BLaER1 (cell line): ENCODE results near the gene LRRTM2.

ENCODE experiments used
- H3K27ac ChIP-seq: shearing (Covaris generic); formaldehyde crosslinking; 2 replicates; pipeline ENCODE4 v1.8.1; 2022
- H3K27me3 ChIP-seq: shearing (Covaris generic); formaldehyde crosslinking; 2 replicates; pipeline ENCODE4 v1.8.1; 2022
- H3K36me3 ChIP-seq: shearing (Covaris generic); formaldehyde crosslinking; 2 replicates; pipeline ENCODE4 v1.8.1; 2022
- H3K4me1 ChIP-seq: shearing (Covaris generic); formaldehyde crosslinking; 2 replicates; pipeline ENCODE4 v1.8.1; 2022
- H3K4me2 ChIP-seq: shearing (Covaris generic); formaldehyde crosslinking; 2 replicates; pipeline ENCODE4 v1.8.1; 2022
- H3K4me3 ChIP-seq: shearing (Covaris generic); formaldehyde crosslinking; 2 replicates; pipeline ENCODE4 v1.8.1; 2022
- H3K9ac ChIP-seq: shearing (Covaris generic); formaldehyde crosslinking; 2 replicates; pipeline ENCODE4 v1.8.1; 2022
- H3K9me3 ChIP-seq: shearing (Covaris generic); formaldehyde crosslinking; 2 replicates; pipeline ENCODE4 v1.8.1; 2022
- H4K20me1 ChIP-seq: shearing (Covaris generic); formaldehyde crosslinking; 2 replicates; pipeline ENCODE4 v1.8.1; 2022
- Cebpa-rat ChIP-seq: shearing (Covaris generic); IDR thresholded peaks from 2 replicates; pipeline ENCODE4 v1.8.1; 2022

The LRRTM2 gene

DNA sequence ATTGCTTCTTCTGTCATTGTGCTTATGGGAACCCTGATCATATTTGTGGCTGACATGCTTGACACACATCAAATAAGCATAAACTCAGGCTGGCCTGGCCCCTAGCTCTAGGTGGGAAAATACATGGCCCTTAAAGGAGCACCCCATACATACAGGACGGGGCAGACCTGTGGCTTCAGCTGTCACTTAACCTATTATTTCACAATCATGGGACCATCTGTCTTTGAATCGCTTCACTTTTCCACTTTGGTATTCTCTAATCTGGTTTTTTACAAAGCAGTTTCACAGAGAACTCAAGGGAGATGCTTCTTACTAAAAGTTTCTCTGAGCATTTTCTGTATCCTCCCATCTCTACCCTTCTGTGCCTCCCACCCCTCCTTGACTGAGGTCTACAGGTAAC lies 34.6 kb upstream of the LRRTM2 start:
- peaks cover 85% of the 10 kb centered on the region for H3K36me3 ChIP-seq
- no peak overlapping the region for H3K9ac ChIP-seq
- no peaks in the 10 kb centered on the region for H3K27me3 ChIP-seq
- no peak overlapping the region for H3K27ac ChIP-seq
- H3K4me2 ChIP-seq, result no peak overlapping the region
- peak; percentile 21; the same call in 1 of the 2 replicates for TF ChIP-seq Cebpa-rat
- peaks cover 11% of the 10 kb centered on the region for H3K4me1 ChIP-seq
- H3K9me3 ChIP-seq, result peaks cover 46% of the 10 kb centered on the region
- no peaks in the 10 kb centered on the region for H4K20me1 ChIP-seq
- peak overlapping the region; percentile 23; the same call in 1 of the 2 replicates for H3K4me3 ChIP-seq

DNA sequence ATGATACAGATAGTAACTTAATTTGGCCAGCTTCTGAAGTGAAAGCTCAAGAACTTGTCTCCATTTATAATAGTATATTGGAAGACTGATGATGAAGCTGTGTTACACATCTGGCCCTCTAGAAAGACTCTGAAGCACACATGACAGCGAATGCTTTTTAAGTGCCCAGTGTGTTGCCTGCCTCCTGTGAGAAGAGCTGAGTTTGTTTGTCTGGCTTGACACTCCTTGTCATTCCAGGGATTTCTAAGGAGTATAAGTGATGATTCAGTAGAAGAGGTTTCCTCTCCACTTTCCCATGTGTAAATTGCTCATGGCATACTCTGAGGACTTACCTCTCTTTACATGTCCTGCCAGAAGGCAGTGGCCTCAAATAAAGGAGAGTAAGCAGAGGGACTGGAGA lies 30.4 kb upstream of the LRRTM2 start:
- Histone ChIP-seq H3K4me2 (no peak overlapping the region), H3K4me3 (no peak overlapping the region), H3K27me3 (no peaks in the 10 kb centered on the region), H3K9me3 (peaks cover 53% of the 10 kb centered on the region), H3K36me3 (peaks cover 81% of the 10 kb centered on the region), H3K27ac (no peak overlapping the region), H3K4me1 (peaks cover 28% of the 10 kb centered on the region), H4K20me1 (no peaks in the 10 kb centered on the region), H3K9ac (no peak overlapping the region)
- no peak for TF ChIP-seq Cebpa-rat

DNA sequence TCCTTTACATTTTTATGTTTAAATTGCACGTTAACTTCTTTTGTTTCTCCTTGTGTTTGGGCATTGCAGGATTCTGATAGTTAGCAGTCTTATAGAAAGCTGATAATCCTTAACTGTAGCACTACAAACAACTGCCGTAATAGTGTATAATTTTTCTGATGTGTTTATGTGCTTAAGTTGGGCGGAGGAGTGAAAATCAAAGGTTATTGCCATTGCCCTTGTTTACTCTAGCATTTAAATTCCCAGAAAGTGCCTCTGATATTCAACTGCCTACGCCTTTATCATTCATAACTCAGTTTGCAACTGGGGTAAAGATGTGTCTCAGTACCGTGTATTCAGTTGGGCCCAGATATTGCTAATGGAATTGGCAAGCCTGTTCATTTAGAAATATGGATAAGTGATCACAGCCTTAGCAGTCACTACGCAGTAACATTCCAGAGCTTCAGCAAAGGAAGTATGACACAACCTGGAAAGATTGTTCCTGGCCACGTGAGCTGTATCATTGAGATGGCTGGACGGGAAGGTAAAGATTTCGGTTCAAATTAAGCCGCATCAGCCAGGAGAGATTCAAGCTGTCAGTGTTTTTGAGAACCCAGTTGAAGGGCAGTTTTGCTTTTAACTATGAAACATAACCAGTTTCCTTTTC lies 28.1 kb upstream of the LRRTM2 start:
- Histone ChIP-seq H4K20me1 (no peaks in the 10 kb centered on the region), H3K4me1 (peaks cover 43% of the 10 kb centered on the region), H3K9me3 (peaks cover 30% of the 10 kb centered on the region), H3K4me2 (no peak overlapping the region), H3K36me3 (peaks cover 62% of the 10 kb centered on the region), H3K27me3 (no peaks in the 10 kb centered on the region), H3K9ac (no peak overlapping the region), H3K27ac (0 out of 2 replicates have a peak overlapping the region, but pooled peaks have one; percentile 71), H3K4me3 (no peak overlapping the region)
- TF ChIP-seq Cebpa-rat, result no peak

DNA sequence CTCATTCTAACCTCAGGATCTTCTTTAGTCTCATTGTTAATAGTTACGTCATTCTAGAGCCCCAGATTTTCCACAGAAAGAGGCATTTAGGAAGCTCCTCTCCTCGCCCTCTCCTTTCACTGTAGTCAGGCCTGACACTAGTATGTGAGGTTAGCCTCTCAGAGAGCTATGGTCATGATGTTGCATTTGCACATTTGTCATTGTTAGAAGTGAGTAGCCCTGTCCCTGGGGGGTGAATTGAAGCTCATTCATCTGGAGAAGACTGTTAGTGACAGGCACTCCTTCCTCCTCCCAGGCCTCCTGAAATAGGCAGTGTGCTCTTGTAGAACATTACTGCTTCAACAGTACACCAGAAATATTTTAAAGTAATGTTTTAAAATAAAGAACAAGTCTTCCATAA lies 26.6 kb upstream of the LRRTM2 start:
- no peaks in the 10 kb centered on the region for H3K27me3 ChIP-seq
- H3K27ac ChIP-seq, result peak overlapping the region; percentile 71
- H3K4me2 ChIP-seq, result peak overlapping the region; percentile 62
- H4K20me1 ChIP-seq, result no peaks in the 10 kb centered on the region
- no peak overlapping the region for H3K4me3 ChIP-seq
- peaks cover 14% of the 10 kb centered on the region; the same call in 1 of the 2 replicates for H3K9me3 ChIP-seq
- H3K9ac ChIP-seq, result 0 out of 2 replicates have a peak overlapping the region, but pooled peaks have one; percentile 13
- H3K4me1 ChIP-seq, result peaks cover 48% of the 10 kb centered on the region
- peaks cover 53% of the 10 kb centered on the region for H3K36me3 ChIP-seq
- no peak for TF ChIP-seq Cebpa-rat

DNA sequence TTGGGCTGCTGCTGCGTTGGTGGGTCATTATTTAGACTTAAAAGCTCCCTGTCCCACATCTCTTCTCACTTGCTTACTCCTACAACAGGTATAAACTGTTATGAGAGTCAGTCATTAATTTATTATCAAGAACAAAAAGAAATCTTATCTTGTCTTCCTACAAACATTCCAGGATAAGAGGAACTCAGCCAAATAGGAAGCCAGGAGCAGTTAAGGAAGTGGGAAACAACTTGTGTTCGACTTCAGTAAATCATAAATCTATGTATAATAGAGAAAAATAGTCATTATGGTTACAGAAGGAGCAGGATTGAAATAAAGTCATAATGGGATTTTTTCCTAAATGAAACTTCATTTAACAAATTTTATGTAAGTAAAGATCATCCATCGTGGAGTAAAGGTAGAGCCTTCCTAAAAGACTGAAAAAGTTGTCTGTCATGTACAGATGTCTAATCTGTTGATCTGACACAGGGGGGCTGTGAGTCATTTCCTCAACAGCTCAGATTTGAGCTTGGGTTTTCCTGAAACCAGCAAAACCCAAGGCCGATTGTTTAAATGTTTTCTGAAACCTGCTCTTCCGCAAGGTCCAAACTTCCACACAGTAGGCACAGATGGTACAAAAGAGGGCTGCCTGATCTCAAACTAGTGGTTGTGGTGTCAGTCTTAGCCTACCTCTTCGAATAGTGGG lies 25.3 kb upstream of the LRRTM2 start:
- H3K4me3 ChIP-seq, result no peak overlapping the region
- peaks cover 48% of the 10 kb centered on the region for H3K4me1 ChIP-seq
- peak overlapping the region; percentile 71 for H3K27ac ChIP-seq
- H4K20me1 ChIP-seq, result no peaks in the 10 kb centered on the region
- peak overlapping the region; percentile 62 for H3K4me2 ChIP-seq
- peaks cover 7% of the 10 kb centered on the region; the same call in 1 of the 2 replicates for H3K9me3 ChIP-seq
- H3K27me3 ChIP-seq, result no peaks in the 10 kb centered on the region
- peaks cover 47% of the 10 kb centered on the region for H3K36me3 ChIP-seq
- TF ChIP-seq Cebpa-rat, result no peak
- 0 out of 2 replicates have a peak overlapping the region, but pooled peaks have one; percentile 45 for H3K9ac ChIP-seq

DNA sequence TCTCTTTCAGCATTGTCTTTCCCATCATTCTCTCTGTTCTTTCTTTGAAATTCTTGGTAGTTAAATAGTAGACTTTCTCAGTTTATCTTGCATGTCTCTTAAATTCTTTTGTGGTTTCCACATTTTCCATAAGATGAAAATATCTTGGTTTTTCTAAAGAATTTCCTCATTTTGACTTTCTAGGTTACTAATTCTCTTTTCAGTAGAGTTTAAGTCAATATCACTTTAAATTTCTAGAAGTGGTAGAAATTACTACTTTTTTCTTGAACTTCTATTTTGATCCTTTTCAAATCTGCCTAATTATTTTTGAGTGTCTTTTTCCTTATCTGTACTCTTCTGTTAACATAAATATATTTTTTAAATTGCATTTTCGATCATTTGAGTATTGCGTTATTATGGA lies 23.6 kb upstream of the LRRTM2 start:
- no peaks in the 10 kb centered on the region for H3K27me3 ChIP-seq
- TF ChIP-seq Cebpa-rat, result no peak
- H3K4me2 ChIP-seq, result no peak overlapping the region
- H3K36me3 ChIP-seq, result peaks cover 37% of the 10 kb centered on the region
- H3K4me3 ChIP-seq, result no peak overlapping the region
- no peaks in the 10 kb centered on the region for H4K20me1 ChIP-seq
- H3K9me3 ChIP-seq, result no peaks in the 10 kb centered on the region; the same call in 1 of the 2 replicates
- no peak overlapping the region for H3K27ac ChIP-seq
- H3K4me1 ChIP-seq, result peaks cover 48% of the 10 kb centered on the region
- no peak overlapping the region for H3K9ac ChIP-seq

DNA sequence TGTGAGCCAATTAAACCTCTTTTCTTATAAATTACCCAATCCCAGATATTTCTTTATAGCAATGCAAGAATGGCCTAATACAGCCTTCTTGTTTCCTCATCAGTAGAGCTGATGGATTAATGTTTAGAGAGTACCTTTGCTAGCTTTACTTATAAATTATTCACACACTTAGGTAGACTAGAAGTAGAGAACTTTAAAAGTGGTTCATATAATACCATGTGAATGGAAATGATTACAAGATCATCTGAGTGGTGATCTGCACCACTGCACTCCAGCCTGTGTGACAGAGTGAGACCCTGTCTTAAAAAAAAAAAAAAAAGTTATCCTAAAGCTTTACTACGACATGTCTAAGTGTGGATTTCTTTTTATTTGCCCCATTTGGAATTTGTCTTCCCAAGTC lies 23.2 kb upstream of the LRRTM2 start:
- no peaks in the 10 kb centered on the region for H3K27me3 ChIP-seq
- H3K4me3 ChIP-seq, result no peak overlapping the region
- H3K36me3 ChIP-seq, result peaks cover 37% of the 10 kb centered on the region
- H3K27ac ChIP-seq, result no peak overlapping the region
- no peak overlapping the region for H3K9ac ChIP-seq
- TF ChIP-seq Cebpa-rat, result no peak
- H4K20me1 ChIP-seq, result no peaks in the 10 kb centered on the region
- no peaks in the 10 kb centered on the region; the same call in 1 of the 2 replicates for H3K9me3 ChIP-seq
- peaks cover 48% of the 10 kb centered on the region for H3K4me1 ChIP-seq
- no peak overlapping the region for H3K4me2 ChIP-seq

DNA sequence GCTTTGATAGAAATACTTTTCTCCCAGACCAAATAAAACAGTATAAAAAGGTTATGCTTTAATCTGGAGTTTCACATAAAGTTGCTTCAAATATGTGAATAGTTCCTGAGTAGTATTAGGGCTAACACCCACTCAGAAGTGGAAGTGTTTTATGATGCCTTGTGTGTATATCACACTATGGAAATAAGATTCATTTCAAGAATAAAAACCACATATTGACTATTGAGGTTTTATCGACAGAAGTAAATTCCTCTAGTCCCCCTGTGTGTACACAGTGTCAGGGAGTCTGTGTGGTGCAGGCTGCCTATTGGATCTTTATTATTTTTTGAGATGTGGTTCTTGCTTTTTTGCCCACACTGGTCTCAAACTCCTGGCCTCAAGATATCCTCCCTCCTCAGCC lies 20.8 kb upstream of the LRRTM2 start:
- Histone ChIP-seq H4K20me1 (no peaks in the 10 kb centered on the region), H3K4me3 (no peak overlapping the region), H3K36me3 (peaks cover 46% of the 10 kb centered on the region), H3K4me1 (peaks cover 26% of the 10 kb centered on the region), H3K27ac (no peak overlapping the region), H3K9ac (no peak overlapping the region), H3K4me2 (no peak overlapping the region), H3K27me3 (no peaks in the 10 kb centered on the region), H3K9me3 (peaks cover 2% of the 10 kb centered on the region)
- no peak for TF ChIP-seq Cebpa-rat

DNA sequence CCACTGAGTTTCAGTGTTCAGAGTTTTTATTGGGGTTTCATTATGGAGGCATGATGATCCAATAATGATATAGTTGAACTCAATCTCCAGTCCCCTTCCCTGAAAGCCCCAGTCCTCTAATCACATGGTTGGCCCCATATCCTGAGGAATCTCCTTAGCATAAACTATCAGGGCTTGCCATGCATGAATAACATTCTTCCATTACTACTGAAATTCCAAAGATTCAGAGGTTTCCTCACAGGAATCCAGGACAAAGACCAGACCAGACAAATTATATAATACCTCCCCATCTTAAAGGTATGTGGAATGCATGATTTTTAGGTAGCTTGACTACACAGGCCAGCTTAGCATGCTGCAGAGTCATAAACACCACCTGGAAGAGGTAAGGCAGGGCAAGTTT lies 15.5 kb upstream of the LRRTM2 start:
- H3K4me2 ChIP-seq, result no peak overlapping the region
- H3K4me1 ChIP-seq, result no peaks in the 10 kb centered on the region
- no peak overlapping the region for H3K27ac ChIP-seq
- no peak for TF ChIP-seq Cebpa-rat
- H3K4me3 ChIP-seq, result no peak overlapping the region
- H3K9ac ChIP-seq, result no peak overlapping the region
- H4K20me1 ChIP-seq, result no peaks in the 10 kb centered on the region
- H3K9me3 ChIP-seq, result peaks cover 33% of the 10 kb centered on the region
- H3K36me3 ChIP-seq, result peaks cover 76% of the 10 kb centered on the region
- no peaks in the 10 kb centered on the region for H3K27me3 ChIP-seq

DNA sequence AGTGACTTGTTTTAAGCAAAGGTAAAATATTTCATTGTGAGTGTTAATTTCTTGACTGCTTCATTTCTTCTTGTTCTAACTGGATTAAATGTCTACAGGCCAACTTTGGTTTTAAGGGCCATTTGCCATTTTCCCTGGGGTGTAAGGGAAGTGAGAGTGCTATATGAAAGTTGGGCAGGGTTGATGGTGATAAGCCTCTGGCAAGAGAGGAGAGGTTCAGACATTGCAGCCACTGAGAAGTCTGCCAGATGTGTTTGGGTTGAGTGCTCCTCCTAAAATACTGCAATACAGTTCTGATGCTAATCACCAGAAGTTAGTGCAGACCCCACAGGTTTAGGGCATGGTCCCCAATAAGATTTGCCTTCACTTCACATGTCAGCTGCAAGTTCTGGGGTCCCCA lies 14.9 kb upstream of the LRRTM2 start:
- Histone ChIP-seq H3K9me3 (peaks cover 33% of the 10 kb centered on the region), H3K36me3 (peaks cover 80% of the 10 kb centered on the region), H3K27ac (no peak overlapping the region), H3K4me2 (no peak overlapping the region), H3K9ac (no peak overlapping the region), H3K27me3 (no peaks in the 10 kb centered on the region), H3K4me3 (no peak overlapping the region), H4K20me1 (no peaks in the 10 kb centered on the region), H3K4me1 (no peaks in the 10 kb centered on the region)
- no peak for TF ChIP-seq Cebpa-rat
